H1 (cell line): Measurements from ENCODE around the gene WSCD2. TPM values are rescaled to one million over a fixed set of nuclear protein-coding genes. Genes with fewer than 3 reads are reported as not detected.

ENCODE experiments used
- ASH2L ChIP-seq: fragments of 200-600, 300-600 bp; sonication (generic); IDR thresholded peaks from one replicate; pipeline ENCODE4 v1.7.1; 2017; ENCODE audit warnings: low read length
- JUN ChIP-seq: IDR thresholded peaks from 2 replicates; pipeline ENCODE4 v1.6.1; 2011; ENCODE audit warnings: low read depth, mild to moderate bottlenecking, improper control_type of control experiment, low read length
- NRF1 ChIP-seq: IDR thresholded peaks from 2 replicates; pipeline ENCODE4 v1.6.1; 2011; ENCODE audit warnings: mild to moderate bottlenecking, low read depth, low read length, improper control_type of control experiment
- POLR2A ChIP-seq, 2 experiments: IDR thresholded peaks; 1 replicate in 1 of 2; 2 replicates in 1 of 2; pipeline ENCODE4 v1.6.1; 2011; ENCODE audit warnings: low read depth in 2 of 2, low read length in 2 of 2, mild to moderate bottlenecking in 2 of 2; ENCODE audit errors: control extremely low read depth in 1 of 2
- RNF2 ChIP-seq: fragments of 200-900, 300-1000 bp; sonication (generic); IDR thresholded peaks from 2 replicates; pipeline ENCODE4 v1.7.1; 2016; ENCODE audit warnings: borderline replicate concordance, low read depth, mild to moderate bottlenecking, antibody characterized with exemption, low read length; ENCODE audit not compliant: poor library complexity, severe bottlenecking; ENCODE audit errors: missing control alignments
- TAF7 ChIP-seq: optimal IDR thresholded peaks from 2 replicates; pipeline ENCODE3; 2011; ENCODE audit warnings: low read depth, mild to moderate bottlenecking, inconsistent platforms, low read length, moderate library complexity, borderline replicate concordance
- polyA plus RNA-seq, 7 experiments: library from polyadenylated mRNA; depleted of rRNA in 3 of 7; stranded (reverse) in 5 of 7; unstranded in 2 of 7; fragments of >200 nt in 5 of 7; fragments of 200-250 nt in 2 of 7; gene quantifications; 1 replicate in 5 of 7; 2 replicates in 1 of 7; 4 replicates in 1 of 7; pipeline versions ENCODE4 v1.2.1 to v1.2.3, GENCODE V29; 2011 to 2013; ENCODE audit warnings: missing spikeins in 2 of 7, mixed read lengths in 2 of 7
- total RNA-seq: library from RNA; stranded (reverse); fragmentation: NEBNext Ultra II Directional; extraction: Animal tissue kit (Norgen Biotek cat#: 25700); gene quantifications from 2 replicates; pipeline ENCODE4 v1.2.1, GENCODE V29; 2021
- TF ChIP-seq, protein P1 (sequence below): fragments of 300-600 bp; sonication (generic); IDR thresholded peaks from 2 replicates; pipeline ENCODE4 v1.7.1; 2012; ENCODE audit warnings: low read length, moderate library complexity, mild to moderate bottlenecking, inconsistent platforms; ENCODE audit not compliant: insufficient replicate concordance
- TF ChIP-seq, protein P2 (sequence below), 3 experiments: IDR thresholded peaks; 1 replicate in 2 of 3; 2 replicates in 1 of 3; pipeline versions ENCODE4 v1.5.1 to v1.6.1; 2011; ENCODE audit warnings: low read length in 3 of 3, mild to moderate bottlenecking in 3 of 3, inconsistent platforms in 2 of 3, low read depth in 1 of 3, moderate library complexity in 1 of 3; ENCODE audit not compliant: insufficient read depth in 1 of 3; ENCODE audit errors: control extremely low read depth in 1 of 3

Gene WSCD2
- total and polyA plus RNA-seq, 2 of the 8 experiments (the other 6 are each of a cell fraction or from before 2014, with no cell fraction given): 1.3 to 2.2 TPM

DNA sequence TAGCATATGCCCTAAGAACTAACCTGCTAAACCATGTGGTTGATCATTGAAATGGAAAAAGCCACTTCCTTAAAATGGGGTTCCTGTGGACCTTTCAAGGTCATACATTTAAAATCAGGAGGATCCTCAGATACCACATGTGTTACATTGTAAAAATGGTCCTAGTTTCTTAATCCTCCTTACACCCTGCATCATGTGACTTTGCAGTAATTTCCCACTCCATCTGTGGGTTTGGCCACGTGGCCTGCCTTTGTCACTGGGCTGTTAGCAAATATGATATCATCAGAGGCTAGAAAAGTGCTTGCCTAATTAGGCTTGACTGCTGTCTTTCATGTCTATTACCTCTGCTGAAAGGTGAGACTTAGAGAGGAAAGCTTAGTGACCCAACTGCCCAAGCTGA, 139.3 kb downstream of the WSCD2 start (continued):
- TF ChIP-seq, protein P1, sequence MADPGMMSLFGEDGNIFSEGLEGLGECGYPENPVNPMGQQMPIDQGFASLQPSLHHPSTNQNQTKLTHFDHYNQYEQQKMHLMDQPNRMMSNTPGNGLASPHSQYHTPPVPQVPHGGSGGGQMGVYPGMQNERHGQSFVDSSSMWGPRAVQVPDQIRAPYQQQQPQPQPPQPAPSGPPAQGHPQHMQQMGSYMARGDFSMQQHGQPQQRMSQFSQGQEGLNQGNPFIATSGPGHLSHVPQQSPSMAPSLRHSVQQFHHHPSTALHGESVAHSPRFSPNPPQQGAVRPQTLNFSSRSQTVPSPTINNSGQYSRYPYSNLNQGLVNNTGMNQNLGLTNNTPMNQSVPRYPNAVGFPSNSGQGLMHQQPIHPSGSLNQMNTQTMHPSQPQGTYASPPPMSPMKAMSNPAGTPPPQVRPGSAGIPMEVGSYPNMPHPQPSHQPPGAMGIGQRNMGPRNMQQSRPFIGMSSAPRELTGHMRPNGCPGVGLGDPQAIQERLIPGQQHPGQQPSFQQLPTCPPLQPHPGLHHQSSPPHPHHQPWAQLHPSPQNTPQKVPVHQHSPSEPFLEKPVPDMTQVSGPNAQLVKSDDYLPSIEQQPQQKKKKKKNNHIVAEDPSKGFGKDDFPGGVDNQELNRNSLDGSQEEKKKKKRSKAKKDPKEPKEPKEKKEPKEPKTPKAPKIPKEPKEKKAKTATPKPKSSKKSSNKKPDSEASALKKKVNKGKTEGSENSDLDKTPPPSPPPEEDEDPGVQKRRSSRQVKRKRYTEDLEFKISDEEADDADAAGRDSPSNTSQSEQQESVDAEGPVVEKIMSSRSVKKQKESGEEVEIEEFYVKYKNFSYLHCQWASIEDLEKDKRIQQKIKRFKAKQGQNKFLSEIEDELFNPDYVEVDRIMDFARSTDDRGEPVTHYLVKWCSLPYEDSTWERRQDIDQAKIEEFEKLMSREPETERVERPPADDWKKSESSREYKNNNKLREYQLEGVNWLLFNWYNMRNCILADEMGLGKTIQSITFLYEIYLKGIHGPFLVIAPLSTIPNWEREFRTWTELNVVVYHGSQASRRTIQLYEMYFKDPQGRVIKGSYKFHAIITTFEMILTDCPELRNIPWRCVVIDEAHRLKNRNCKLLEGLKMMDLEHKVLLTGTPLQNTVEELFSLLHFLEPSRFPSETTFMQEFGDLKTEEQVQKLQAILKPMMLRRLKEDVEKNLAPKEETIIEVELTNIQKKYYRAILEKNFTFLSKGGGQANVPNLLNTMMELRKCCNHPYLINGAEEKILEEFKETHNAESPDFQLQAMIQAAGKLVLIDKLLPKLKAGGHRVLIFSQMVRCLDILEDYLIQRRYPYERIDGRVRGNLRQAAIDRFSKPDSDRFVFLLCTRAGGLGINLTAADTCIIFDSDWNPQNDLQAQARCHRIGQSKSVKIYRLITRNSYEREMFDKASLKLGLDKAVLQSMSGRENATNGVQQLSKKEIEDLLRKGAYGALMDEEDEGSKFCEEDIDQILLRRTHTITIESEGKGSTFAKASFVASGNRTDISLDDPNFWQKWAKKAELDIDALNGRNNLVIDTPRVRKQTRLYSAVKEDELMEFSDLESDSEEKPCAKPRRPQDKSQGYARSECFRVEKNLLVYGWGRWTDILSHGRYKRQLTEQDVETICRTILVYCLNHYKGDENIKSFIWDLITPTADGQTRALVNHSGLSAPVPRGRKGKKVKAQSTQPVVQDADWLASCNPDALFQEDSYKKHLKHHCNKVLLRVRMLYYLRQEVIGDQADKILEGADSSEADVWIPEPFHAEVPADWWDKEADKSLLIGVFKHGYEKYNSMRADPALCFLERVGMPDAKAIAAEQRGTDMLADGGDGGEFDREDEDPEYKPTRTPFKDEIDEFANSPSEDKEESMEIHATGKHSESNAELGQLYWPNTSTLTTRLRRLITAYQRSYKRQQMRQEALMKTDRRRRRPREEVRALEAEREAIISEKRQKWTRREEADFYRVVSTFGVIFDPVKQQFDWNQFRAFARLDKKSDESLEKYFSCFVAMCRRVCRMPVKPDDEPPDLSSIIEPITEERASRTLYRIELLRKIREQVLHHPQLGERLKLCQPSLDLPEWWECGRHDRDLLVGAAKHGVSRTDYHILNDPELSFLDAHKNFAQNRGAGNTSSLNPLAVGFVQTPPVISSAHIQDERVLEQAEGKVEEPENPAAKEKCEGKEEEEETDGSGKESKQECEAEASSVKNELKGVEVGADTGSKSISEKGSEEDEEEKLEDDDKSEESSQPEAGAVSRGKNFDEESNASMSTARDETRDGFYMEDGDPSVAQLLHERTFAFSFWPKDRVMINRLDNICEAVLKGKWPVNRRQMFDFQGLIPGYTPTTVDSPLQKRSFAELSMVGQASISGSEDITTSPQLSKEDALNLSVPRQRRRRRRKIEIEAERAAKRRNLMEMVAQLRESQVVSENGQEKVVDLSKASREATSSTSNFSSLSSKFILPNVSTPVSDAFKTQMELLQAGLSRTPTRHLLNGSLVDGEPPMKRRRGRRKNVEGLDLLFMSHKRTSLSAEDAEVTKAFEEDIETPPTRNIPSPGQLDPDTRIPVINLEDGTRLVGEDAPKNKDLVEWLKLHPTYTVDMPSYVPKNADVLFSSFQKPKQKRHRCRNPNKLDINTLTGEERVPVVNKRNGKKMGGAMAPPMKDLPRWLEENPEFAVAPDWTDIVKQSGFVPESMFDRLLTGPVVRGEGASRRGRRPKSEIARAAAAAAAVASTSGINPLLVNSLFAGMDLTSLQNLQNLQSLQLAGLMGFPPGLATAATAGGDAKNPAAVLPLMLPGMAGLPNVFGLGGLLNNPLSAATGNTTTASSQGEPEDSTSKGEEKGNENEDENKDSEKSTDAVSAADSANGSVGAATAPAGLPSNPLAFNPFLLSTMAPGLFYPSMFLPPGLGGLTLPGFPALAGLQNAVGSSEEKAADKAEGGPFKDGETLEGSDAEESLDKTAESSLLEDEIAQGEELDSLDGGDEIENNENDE: no peak
- no peak for TF ChIP-seq NRF1
- TF ChIP-seq TAF7: no peak
- no peak for TF ChIP-seq JUN
- TF ChIP-seq, protein P2, sequence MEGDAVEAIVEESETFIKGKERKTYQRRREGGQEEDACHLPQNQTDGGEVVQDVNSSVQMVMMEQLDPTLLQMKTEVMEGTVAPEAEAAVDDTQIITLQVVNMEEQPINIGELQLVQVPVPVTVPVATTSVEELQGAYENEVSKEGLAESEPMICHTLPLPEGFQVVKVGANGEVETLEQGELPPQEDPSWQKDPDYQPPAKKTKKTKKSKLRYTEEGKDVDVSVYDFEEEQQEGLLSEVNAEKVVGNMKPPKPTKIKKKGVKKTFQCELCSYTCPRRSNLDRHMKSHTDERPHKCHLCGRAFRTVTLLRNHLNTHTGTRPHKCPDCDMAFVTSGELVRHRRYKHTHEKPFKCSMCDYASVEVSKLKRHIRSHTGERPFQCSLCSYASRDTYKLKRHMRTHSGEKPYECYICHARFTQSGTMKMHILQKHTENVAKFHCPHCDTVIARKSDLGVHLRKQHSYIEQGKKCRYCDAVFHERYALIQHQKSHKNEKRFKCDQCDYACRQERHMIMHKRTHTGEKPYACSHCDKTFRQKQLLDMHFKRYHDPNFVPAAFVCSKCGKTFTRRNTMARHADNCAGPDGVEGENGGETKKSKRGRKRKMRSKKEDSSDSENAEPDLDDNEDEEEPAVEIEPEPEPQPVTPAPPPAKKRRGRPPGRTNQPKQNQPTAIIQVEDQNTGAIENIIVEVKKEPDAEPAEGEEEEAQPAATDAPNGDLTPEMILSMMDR (IDR thresholded peaks at IDR 0.05; ENCODE audit: control extremely low read depth in 1 of 3, insufficient read depth in 1 of 3, low read depth in 1 of 3, low read length in 3 of 3): no peak
- TF ChIP-seq ASH2L: no peak
- no peak for TF ChIP-seq POLR2A (IDR thresholded peaks at IDR 0.05; ENCODE audit: control extremely low read depth in 1 of 2, low read depth in 2 of 2, low read length in 2 of 2)
- TF ChIP-seq RNF2: no peak
